HUES6 (cell line): ENCODE data around the gene AMBP.

Source experiments
- H3K27ac ChIP-seq: 2 replicates; pipeline ENCODE4 v1.7.0; 2013; ENCODE audit warnings: low read depth, mild to moderate bottlenecking, low read length, inconsistent platforms
- H3K27me3 ChIP-seq: 2 replicates; pipeline ENCODE4 v1.6.1; 2013; ENCODE audit warnings: low read length; ENCODE audit not compliant: control insufficient read depth, insufficient read depth
- H3K36me3 ChIP-seq: 2 replicates; pipeline ENCODE4 v1.6.1; 2013; ENCODE audit warnings: low read length; ENCODE audit not compliant: control insufficient read depth, insufficient read depth
- H3K4me1 ChIP-seq: 2 replicates; pipeline ENCODE4 v1.6.1; 2013; ENCODE audit warnings: low read length; ENCODE audit not compliant: control insufficient read depth, insufficient read depth
- H3K4me3 ChIP-seq: 2 replicates; pipeline ENCODE4 v1.5.1; 2013; ENCODE audit warnings: low read depth, low read length
- H3K9ac ChIP-seq: one replicate; pipeline ENCODE4 v1.6.1; 2013; ENCODE audit warnings: mild to moderate bottlenecking, low read length
- H3K9me3 ChIP-seq: 2 replicates; pipeline ENCODE4 v1.6.1; 2013; ENCODE audit warnings: low read depth, low read length; ENCODE audit not compliant: control insufficient read depth, insufficient read depth

Gene AMBP

DNA sequence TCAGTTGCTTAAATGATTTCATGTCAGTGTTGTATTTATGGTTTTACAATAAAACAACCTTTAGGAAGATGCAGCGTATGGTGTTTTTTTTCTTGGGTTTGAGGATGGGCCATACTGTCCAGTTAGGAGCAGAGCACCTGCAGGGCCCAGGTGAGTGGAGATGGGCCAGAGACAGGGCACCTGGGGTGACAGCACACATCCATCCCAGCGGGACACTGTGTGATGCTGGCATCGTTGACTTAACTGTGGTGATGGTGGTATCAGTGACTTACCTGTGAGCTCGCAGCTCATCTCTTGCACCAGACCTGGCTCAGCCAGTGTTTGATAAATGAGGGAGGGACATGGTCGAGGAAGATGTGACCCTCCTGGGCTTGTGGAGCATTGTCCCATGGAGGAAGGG lies 21.6 kb downstream of the AMBP start:
- no peak overlapping the region for H3K9ac ChIP-seq
- no peaks in the 10 kb centered on the region for H3K27me3 ChIP-seq
- H3K27ac ChIP-seq = no peak overlapping the region
- no peak overlapping the region for H3K4me3 ChIP-seq
- H3K9me3 ChIP-seq = no peaks in the 10 kb centered on the region
- H3K36me3 ChIP-seq = peaks cover 16% of the 10 kb centered on the region
- no peaks in the 10 kb centered on the region for H3K4me1 ChIP-seq

DNA sequence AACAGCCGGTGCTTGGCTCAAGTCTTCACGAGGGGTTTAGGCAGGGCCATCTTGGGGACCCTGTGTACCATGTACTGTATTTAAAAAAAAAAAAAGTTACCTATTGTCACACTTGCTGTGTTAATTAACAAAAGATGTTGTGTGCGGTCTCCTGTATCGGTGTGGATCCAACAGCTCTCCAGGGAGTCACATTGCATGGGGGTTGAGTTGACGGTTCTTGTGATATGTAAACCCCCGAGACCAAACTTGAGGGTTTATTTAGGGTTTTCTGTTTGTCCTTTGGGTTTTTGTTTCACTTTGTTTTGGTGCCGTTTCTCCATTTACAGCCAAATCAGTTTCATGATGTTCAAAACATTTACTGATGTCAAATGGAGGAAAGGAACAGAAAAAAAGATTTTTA lies 22.2 kb downstream of the AMBP start:
- H3K9me3 ChIP-seq = no peaks in the 10 kb centered on the region
- no peaks in the 10 kb centered on the region for H3K27me3 ChIP-seq
- H3K9ac ChIP-seq = no peak overlapping the region
- peaks cover 20% of the 10 kb centered on the region for H3K36me3 ChIP-seq
- no peaks in the 10 kb centered on the region for H3K4me1 ChIP-seq
- no peak overlapping the region for H3K27ac ChIP-seq
- no peak overlapping the region for H3K4me3 ChIP-seq

DNA sequence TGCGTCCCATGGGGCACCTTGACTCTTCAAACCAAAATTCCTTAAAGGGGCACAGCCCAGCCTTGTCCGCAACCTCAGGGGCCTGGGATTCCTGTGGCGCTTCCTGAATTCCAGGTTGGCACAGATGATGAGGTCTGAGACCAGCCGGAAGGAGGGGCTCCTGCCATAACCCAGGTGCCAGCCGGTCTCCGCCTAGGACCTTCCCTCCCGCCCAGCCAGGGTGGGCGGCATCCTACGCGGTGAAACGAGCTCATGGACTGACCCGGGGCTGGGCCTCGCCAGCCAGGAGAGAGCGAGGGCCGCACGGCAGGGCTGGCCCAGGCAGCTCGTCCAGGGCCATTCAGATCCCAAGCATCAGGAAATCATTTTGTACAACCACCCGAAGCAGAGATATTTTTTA lies 23.0 kb downstream of the AMBP start:
- H3K36me3 ChIP-seq = peaks cover 26% of the 10 kb centered on the region
- H3K4me3 ChIP-seq = no peak overlapping the region
- no peaks in the 10 kb centered on the region for H3K9me3 ChIP-seq
- no peaks in the 10 kb centered on the region for H3K4me1 ChIP-seq
- no peaks in the 10 kb centered on the region for H3K27me3 ChIP-seq
- no peak overlapping the region for H3K27ac ChIP-seq
- H3K9ac ChIP-seq = no peak overlapping the region

- peaks cover 33% of the 10 kb centered on the region for H3K36me3 ChIP-seq
- H3K27me3 ChIP-seq = no peaks in the 10 kb centered on the region
- no peak overlapping the region for H3K27ac ChIP-seq
- no peak overlapping the region for H3K4me3 ChIP-seq
- H3K9me3 ChIP-seq = no peaks in the 10 kb centered on the region
- no peaks in the 10 kb centered on the region for H3K4me1 ChIP-seq
- no peak overlapping the region for H3K9ac ChIP-seq
Observed at GRCh38 chr9:114054191-114054690, 23.9 kb downstream of the AMBP start.

GRCh38 chr9:114053246-114054005 lies 24.7 kb downstream of the AMBP start:
- Histone ChIP-seq H3K9ac (no peak overlapping the region), H3K9me3 (no peaks in the 10 kb centered on the region), H3K36me3 (peaks cover 41% of the 10 kb centered on the region), H3K27me3 (no peaks in the 10 kb centered on the region), H3K4me3 (no peak overlapping the region), H3K27ac (no peak overlapping the region), H3K4me1 (no peaks in the 10 kb centered on the region)

- no peak overlapping the region for H3K9ac ChIP-seq
- no peaks in the 10 kb centered on the region for H3K9me3 ChIP-seq
- no peak overlapping the region for H3K4me3 ChIP-seq
- no peaks in the 10 kb centered on the region for H3K4me1 ChIP-seq
- H3K27ac ChIP-seq = no peak overlapping the region
- H3K36me3 ChIP-seq = peaks cover 44% of the 10 kb centered on the region
- no peaks in the 10 kb centered on the region for H3K27me3 ChIP-seq
Observed at GRCh38 chr9:114051706-114052105, 26.4 kb downstream of the AMBP start.

DNA sequence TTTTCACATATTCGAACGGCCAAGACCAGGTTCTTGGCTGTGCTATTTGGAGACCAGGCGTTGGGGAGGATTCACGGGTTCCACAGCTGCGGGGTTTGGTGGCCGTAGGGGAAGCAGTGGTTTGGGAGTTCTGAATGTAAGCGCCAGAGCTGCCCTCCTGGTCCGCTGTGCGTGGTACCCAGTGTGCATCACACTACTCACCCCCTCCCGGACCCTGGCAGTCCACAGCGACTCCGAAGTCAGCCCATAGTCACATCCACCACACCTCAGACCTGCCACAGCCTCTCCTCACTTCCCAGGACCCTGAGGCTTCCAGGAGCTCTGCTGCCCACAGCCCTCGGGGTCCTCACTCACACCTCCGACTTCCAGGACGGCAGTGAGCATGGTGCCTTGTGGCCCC lies 26.8 kb downstream of the AMBP start:
- H3K4me1 ChIP-seq = no peaks in the 10 kb centered on the region
- H3K9ac ChIP-seq = no peak overlapping the region
- no peaks in the 10 kb centered on the region for H3K9me3 ChIP-seq
- H3K27me3 ChIP-seq = no peaks in the 10 kb centered on the region
- H3K4me3 ChIP-seq = no peak overlapping the region
- H3K36me3 ChIP-seq = peaks cover 44% of the 10 kb centered on the region
- no peak overlapping the region for H3K27ac ChIP-seq

DNA sequence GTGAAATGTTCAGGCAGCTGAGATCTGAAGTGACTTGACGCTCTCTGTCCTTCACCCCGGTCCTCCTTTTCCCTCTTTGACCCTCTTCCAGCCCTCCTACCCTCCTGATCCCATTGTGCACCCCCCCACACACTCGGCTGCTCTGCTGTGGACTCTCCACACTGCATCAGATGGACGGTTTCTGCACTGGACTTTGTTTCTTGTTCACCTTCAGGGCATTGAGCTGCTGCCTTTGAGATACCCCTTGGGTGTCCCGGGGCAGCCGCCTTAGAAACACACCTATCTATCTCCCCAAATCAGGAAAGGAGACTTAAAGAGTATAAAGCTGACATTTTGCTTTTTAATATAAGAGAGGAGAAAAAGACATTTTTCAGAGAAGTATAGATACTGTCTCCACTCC lies 27.5 kb downstream of the AMBP start:
- no peaks in the 10 kb centered on the region for H3K27me3 ChIP-seq
- no peak overlapping the region for H3K9ac ChIP-seq

GRCh38 chr9:114050226-114050568 lies 27.9 kb downstream of the AMBP start:
- no peak overlapping the region for H3K27ac ChIP-seq
- H3K4me3 ChIP-seq = no peak overlapping the region
- no peaks in the 10 kb centered on the region for H3K9me3 ChIP-seq
- H3K27me3 ChIP-seq = no peaks in the 10 kb centered on the region
- no peak overlapping the region for H3K9ac ChIP-seq
- H3K36me3 ChIP-seq = peaks cover 44% of the 10 kb centered on the region
- no peaks in the 10 kb centered on the region for H3K4me1 ChIP-seq

More for the DNA sequence above, 27.5 kb downstream of the AMBP start:
- Histone ChIP-seq H3K9me3 (no peaks in the 10 kb centered on the region), H3K27ac (no peak overlapping the region), H3K4me3 (no peak overlapping the region), H3K4me1 (no peaks in the 10 kb centered on the region), H3K36me3 (peaks cover 44% of the 10 kb centered on the region)

DNA sequence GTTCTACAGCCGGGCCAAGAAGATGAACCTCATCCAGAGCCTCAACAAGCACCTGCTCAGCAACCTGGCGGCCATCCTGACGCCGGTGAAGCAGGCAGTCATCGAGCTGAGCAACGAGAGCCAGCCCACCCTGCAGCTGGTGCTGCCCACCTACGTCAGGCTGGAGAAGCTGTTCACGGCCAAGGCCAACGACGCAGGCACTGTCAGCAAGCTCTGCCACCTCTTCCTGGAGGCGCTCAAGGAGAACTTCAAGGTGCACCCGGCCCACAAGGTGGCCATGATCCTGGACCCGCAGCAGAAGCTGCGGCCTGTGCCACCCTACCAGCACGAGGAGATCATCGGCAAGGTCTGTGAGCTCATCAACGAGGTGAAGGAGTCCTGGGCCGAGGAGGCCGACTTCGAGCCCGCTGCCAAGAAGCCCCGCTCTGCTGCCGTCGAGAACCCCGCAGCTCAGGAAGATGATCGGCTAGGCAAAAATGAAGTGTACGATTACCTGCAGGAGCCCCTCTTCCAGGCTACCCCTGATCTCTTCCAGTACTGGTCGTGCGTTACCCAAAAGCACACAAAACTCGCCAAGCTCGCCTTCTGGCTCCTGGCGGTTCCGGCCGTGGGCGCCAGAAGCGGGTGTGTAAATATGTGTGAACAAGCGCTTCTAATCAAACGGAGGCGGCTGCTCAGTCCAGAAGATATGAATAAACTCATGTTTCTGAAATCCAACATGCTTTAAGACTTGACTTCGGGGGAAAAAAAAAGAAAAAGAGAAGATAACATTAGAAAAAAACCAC lies 28.5 kb downstream of the AMBP start:
- Histone ChIP-seq H3K27me3 (no peaks in the 10 kb centered on the region), H3K9me3 (no peaks in the 10 kb centered on the region), H3K4me3 (no peak overlapping the region), H3K4me1 (no peaks in the 10 kb centered on the region), H3K36me3 (peaks cover 44% of the 10 kb centered on the region), H3K27ac (no peak overlapping the region), H3K9ac (no peak overlapping the region)
